Adrenal gland (tissue), 12 donors: Measurements from ENCODE around the gene TRMT2A. TPM values are rescaled to one million over a fixed set of nuclear protein-coding genes. Genes with fewer than 3 reads are reported as not detected.

Source experiments
- DNase-seq, 7 donors: peaks; one replicate each; pipeline ENCODE4 v3.0.0-alpha.2; 2019 to 2020
- H3K27ac ChIP-seq, 5 donors: fragments of 200-600 bp; sonication (generic) in 4 of 5; 1 replicate in 3 of 5; 2 replicates in 2 of 5; pipeline versions ENCODE4 v1.5.1 to v1.8.0; 2016 to 2020; ENCODE audit warnings: mild to moderate bottlenecking in 1 of 5
- H3K27me3 ChIP-seq: fragments of 200-600 bp; 2 replicates; pipeline ENCODE4 v1.8.0; 2021
- H3K36me3 ChIP-seq, 2 donors: fragments of 200-600 bp; replicated peaks in 1 of 2; 1 replicate in 1 of 2; 2 replicates in 1 of 2; pipeline versions ENCODE4 v1.5.1 to v1.8.0; 2018 to 2022
- H3K4me1 ChIP-seq, 2 donors: fragments of 200-600 bp; replicated peaks in 1 of 2; 1 replicate in 1 of 2; 2 replicates in 1 of 2; pipeline versions ENCODE4 v1.5.1 to v1.8.0; 2018 to 2021
- H3K4me3 ChIP-seq, 4 donors: fragments of 200-600 bp; sonication (generic) in 3 of 4; one replicate each; pipeline ENCODE4 v1.5.1; 2016 to 2018
- H3K9me3 ChIP-seq, 3 donors: fragments of 200-600 bp; sonication (generic) in 1 of 3; replicated peaks in 1 of 3; 1 replicate in 2 of 3; 2 replicates in 1 of 3; pipeline versions ENCODE4 v1.5.1 to v1.8.0; 2016 to 2021
- POLR2A ChIP-seq, 2 donors: fragments of 450-650 bp; IDR thresholded peaks; one replicate each; pipeline ENCODE4 v1.6.1; 2017; ENCODE audit warnings: antibody characterized with exemption in 2 of 2, mild to moderate bottlenecking in 2 of 2, moderate library complexity in 1 of 2
- WGBS, 4 donors: extraction: QIAGEN DNeasy Blood & Tissue Kit in 2 of 4; methylation state at CpG; one replicate each; pipeline versions ENCODE4 v1.1.5 to v1.1.7; 2013 to 2017; 5-methylcytosine and 5-hydroxymethylcytosine counted together
- intact Hi-C, 2 donors: fragments of 100-400 bp; cut with DNase I; formaldehyde crosslinking; loops; one replicate each; pipeline versions ENCODE4 v1.14.1 to v1.15.0; 2022 to 2023
- polyA plus RNA-seq, 3 donors: library from polyadenylated mRNA; stranded (reverse); fragments of 200-250 nt in 2 of 3; fragments of 350-450 nt in 1 of 3; fragmentation: Illumina TruSeq in 1 of 3; extraction: RNeasy Lipid Tissue Mini Kit (QIAGEN cat#74804) in 1 of 3; gene quantifications; one replicate each; pipeline ENCODE4 v1.2.3, GENCODE V29; 2013 to 2014
- total RNA-seq, 9 donors: library from RNA; depleted of rRNA in 4 of 9; stranded (reverse); fragments of >200 nt in 4 of 9; fragments of 120-200 nt in 1 of 9; fragmentation: NEBNext Ultra II Directional in 1 of 9; extraction: Animal tissue kit (Norgen Biotek cat#: 25700) in 1 of 9; gene quantifications; one replicate each; pipeline versions ENCODE4 v1.1.0 to v1.2.4, GENCODE V29; 2013 to 2023
- TF ChIP-seq, protein P1 (sequence below), 6 experiments: fragments of 450-650 bp in 4 of 6; fragments of 200-600 bp in 2 of 6; sonication (generic) in 1 of 6; IDR thresholded peaks; 1 replicate in 5 of 6; 2 replicates in 1 of 6; pipeline versions ENCODE4 v1.5.1 to v1.8.0; 2016 to 2021; ENCODE audit warnings: antibody characterized with exemption in 6 of 6, mild to moderate bottlenecking in 2 of 6, moderate library complexity in 1 of 6
- donor health status: healthy with polysubstance abuse.
- donor health status: Bipolar disorder and iron deficiency.
- donor health status: DM: yes; HTN: yes; CAD: no.
- donor health status: DM: no; HTN: no; CAD: no.
- donor health status: DM: no; HTN: no; CAD: no.
- donor health status: DM: yes; HTN: yes; CAD: no.

The TRMT2A gene
- total and polyA plus RNA-seq, 12 donors: 22.4 to 283 (median 66.8) TPM

DNA sequence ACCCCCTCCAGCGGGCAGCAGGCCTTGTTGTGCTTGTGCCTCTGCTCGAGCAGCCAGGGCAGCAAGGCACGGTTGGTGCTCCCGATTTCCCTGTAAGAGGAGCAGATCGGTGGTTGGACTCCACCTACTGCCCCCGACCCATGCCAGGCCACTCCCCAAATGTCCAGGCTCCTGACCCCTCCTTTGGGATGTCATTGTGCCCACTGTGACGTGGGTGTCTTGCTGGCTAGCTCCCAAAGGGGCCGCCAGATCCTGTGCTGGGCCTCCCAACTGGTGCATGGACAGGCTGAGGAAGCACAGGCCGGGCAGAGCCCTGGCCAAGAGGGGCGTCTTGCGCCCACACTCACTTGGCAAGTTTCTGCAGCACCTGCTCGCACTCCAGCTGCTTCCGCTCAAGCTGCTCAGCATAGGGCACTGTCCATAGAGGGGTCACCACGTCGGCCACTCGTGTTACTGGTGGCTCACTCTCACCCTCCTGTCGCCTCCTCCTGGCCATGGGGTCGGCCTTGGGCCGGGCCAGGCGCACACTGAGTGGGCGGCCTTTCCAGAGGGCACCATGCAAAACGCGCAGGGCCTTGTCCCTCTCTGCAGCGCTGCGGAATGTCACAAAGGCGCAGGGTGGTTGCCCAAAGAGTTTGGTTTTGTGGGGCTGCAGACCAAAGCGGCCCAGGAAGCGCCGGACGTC is 1.2 kb downstream of the TRMT2A start, which contains the start of gene RANBP1:
RANBP1 (plus strand) TSS at position 414 of the 685 bp plus-strand sequence; CDS start at position 495, 81 bp downstream.
- intact Hi-C loops: no loop called here
- Histone ChIP-seq H3K4me1 (peaks cover 19 to 34% of the 10 kb centered on the region in 2 donors), H3K9me3 (no peaks in the 10 kb centered on the region), H3K27ac (peak within 1 kb of the TSS; percentile 31 to 96 (median 90)), H3K27me3 (no peaks in the 10 kb centered on the region), H3K36me3 (peaks cover 0 to 63% of the 10 kb centered on the region in 2 donors), H3K4me3 (peak within 1 kb of the TSS; percentile 31 to 90 (median 90))
- 51 to 64% (median 55%) methylated on average over 6 to 30 of the region's 30 CpGs for WGBS, 4 donors
- TF ChIP-seq, protein P1, sequence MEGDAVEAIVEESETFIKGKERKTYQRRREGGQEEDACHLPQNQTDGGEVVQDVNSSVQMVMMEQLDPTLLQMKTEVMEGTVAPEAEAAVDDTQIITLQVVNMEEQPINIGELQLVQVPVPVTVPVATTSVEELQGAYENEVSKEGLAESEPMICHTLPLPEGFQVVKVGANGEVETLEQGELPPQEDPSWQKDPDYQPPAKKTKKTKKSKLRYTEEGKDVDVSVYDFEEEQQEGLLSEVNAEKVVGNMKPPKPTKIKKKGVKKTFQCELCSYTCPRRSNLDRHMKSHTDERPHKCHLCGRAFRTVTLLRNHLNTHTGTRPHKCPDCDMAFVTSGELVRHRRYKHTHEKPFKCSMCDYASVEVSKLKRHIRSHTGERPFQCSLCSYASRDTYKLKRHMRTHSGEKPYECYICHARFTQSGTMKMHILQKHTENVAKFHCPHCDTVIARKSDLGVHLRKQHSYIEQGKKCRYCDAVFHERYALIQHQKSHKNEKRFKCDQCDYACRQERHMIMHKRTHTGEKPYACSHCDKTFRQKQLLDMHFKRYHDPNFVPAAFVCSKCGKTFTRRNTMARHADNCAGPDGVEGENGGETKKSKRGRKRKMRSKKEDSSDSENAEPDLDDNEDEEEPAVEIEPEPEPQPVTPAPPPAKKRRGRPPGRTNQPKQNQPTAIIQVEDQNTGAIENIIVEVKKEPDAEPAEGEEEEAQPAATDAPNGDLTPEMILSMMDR (IDR thresholded peaks at IDR 0.05): no peak
- no peak for TF ChIP-seq POLR2A (IDR thresholded peaks at IDR 0.05)
- DNase-seq: peak in 3 of 7 donors; percentile 46 to 72 (median 47)

DNA sequence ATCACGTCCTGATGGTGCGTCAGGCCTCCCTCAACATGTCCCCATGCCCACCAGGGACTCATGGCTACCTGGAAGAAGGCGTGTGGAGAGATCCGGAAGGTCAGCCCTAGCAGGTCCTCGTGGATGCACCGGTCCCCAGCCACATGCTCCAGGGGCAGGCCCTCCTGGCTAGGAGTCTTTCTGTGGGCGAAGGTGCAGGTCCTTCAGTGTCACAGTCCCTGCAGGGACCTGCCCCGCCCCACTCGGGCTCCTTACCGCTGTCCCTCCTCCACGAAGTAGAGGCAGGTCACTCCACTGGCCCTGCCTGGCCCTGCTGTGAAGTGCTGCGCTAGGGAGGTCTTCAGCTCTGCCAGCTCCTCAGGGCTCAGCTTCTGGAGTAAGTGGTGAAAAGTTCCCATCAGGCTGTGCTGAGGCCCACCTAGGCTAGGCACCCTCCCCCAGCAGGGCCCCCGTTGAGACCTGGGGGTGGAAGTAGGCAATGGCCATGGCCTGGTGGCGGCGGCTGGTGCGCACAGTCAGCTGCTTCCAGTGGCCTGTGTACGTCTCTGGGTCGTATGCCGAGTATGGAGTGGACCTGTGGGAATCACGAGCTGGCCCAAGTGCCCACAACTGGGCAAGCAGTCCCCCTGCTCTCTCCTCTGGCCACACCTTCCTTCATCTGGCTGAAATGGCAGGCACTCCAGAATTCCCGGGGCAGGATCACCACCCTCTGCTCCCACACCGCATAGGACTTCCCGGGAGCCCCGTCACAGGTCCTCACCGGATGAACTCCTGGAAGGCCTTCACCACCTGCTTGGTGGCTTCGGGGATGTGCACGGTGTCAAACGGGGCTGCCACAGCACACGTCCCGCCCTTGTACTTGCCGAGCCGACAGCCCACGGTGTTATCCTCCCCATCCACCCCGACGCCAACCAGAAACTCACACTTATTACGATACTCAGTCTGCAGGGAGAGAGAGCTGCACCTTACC is 2.2 kb downstream of the TRMT2A start:
- H3K4me3 ChIP-seq: no peak overlapping the region
- H3K36me3 ChIP-seq: peaks cover 0 to 63% of the 10 kb centered on the region in 2 donors
- no peaks in the 10 kb centered on the region for H3K9me3 ChIP-seq
- 87 to 91% (median 89%) methylated on average over 14 to 36 of the region's 36 CpGs for WGBS, 4 donors
- peaks cover 19 to 33% of the 10 kb centered on the region in 2 donors for H3K4me1 ChIP-seq
- intact Hi-C loops: no loop called here
- H3K27me3 ChIP-seq: no peaks in the 10 kb centered on the region
- DNase-seq: peak in 1 of 7 donors; percentile 23
- TF ChIP-seq, protein P1 (IDR thresholded peaks at IDR 0.05): no peak
- TF ChIP-seq POLR2A (IDR thresholded peaks at IDR 0.05): no peak
- H3K27ac ChIP-seq: no peak overlapping the region

DNA sequence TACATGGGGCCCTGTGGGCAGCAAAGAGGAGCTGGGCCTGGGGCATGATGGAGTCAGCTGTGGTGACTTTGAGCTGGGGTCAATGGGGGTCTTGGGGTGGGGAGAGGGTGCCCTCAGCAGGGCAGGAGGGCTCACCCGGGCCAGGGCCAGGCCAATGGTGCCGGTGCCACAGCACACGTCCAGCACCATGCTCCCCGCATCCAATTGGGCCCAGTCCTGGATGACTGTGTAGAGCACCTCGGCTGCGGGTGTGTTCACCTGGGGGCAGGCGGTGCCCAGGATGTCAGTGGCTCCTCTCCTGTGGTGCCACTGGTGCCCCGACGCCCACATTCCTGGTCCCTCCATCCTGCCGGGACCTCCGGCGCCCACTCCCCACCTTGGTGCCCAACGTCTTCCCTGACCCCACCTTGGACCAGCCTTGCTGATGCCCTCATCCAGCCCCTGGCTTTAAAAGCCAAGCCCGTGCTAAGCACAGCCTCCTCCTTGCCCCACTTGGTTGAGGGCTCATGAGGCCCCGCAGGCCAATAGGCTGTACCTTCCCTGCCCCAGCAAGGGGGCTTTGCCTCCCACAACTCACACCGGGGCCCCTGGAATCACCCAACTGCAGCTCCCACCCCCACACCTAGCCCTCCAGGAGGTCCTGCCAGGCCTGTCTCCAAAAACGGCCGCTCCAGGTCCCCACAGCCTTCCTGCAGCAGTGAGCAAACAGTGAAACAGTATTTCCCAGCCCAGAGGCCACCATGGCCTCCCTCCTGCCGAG is 3.3 kb downstream of the TRMT2A start:
- intact Hi-C loops: no loop called here
- peak in 1 of 7 donors; percentile 20 for DNase-seq
- Histone ChIP-seq H3K36me3 (peaks cover 0 to 64% of the 10 kb centered on the region in 2 donors), H3K9me3 (no peaks in the 10 kb centered on the region), H3K4me1 (peaks cover 18 to 22% of the 10 kb centered on the region in 2 donors), H3K27ac (peak overlapping the region in 1 of 5 donors; percentile 52), H3K27me3 (no peaks in the 10 kb centered on the region), H3K4me3 (no peak overlapping the region)
- 84 to 93% (median 88%) methylated on average over 8 to 19 of the region's 19 CpGs for WGBS, 4 donors
- TF ChIP-seq, protein P1 (IDR thresholded peaks at IDR 0.05): no peak
- no peak for TF ChIP-seq POLR2A (IDR thresholded peaks at IDR 0.05)
